Upper lobe of right lung (tissue), 1 donor: ENCODE results near the gene KCNMA1. TPM values are rescaled to one million over a fixed set of nuclear protein-coding genes. Genes with fewer than 3 reads are reported as not detected.

Experiments
- ATAC-seq: fragments of 200-7000 bp; cut with Tn5 transposase; one replicate; pipeline ENCODE4 v1.9.1; 2020; ENCODE audit warnings: mild to moderate bottlenecking, moderate library complexity
- DNase-seq: peaks from one replicate; pipeline ENCODE4 v3.0.0-alpha.2; 2020
- H3K27ac ChIP-seq: fragments of 200-600 bp; one replicate; pipeline ENCODE4 v1.8.0; 2022
- H3K27me3 ChIP-seq: fragments of 200-600 bp; one replicate; pipeline ENCODE4 v1.8.0; 2022; ENCODE audit warnings: mild to moderate bottlenecking
- H3K36me3 ChIP-seq: fragments of 200-600 bp; one replicate; pipeline ENCODE4 v1.8.0; 2022
- H3K4me1 ChIP-seq: fragments of 200-600 bp; one replicate; pipeline ENCODE4 v1.8.0; 2022
- H3K4me3 ChIP-seq: fragments of 200-600 bp; one replicate; pipeline ENCODE4 v1.8.0; 2022; ENCODE audit warnings: mild to moderate bottlenecking
- H3K9me3 ChIP-seq: fragments of 200-600 bp; one replicate; pipeline ENCODE4 v1.8.0; 2022
- intact Hi-C: fragments of 100-400 bp; cut with DNase I; formaldehyde crosslinking; loops from one replicate; pipeline ENCODE4 v1.11.0; 2022
- total RNA-seq: library from RNA; stranded (reverse); fragmentation: NEBNext Ultra II Directional; extraction: Animal tissue kit (Norgen Biotek cat#: 25700); gene quantifications from one replicate; pipeline ENCODE4 v1.2.1, GENCODE V29; 2021
- TF ChIP-seq, protein P1 (sequence below): fragments of 200-600 bp; IDR thresholded peaks from one replicate; pipeline ENCODE4 v1.8.0; 2022; ENCODE audit warnings: antibody characterized with exemption
- donor health status: DM: no; HTN: yes; CAD: no; lungs with severe emphysema.

The KCNMA1 gene
- total RNA-seq, 1 donor from 2014 or later = 26.3 TPM

- TF ChIP-seq, protein P1, sequence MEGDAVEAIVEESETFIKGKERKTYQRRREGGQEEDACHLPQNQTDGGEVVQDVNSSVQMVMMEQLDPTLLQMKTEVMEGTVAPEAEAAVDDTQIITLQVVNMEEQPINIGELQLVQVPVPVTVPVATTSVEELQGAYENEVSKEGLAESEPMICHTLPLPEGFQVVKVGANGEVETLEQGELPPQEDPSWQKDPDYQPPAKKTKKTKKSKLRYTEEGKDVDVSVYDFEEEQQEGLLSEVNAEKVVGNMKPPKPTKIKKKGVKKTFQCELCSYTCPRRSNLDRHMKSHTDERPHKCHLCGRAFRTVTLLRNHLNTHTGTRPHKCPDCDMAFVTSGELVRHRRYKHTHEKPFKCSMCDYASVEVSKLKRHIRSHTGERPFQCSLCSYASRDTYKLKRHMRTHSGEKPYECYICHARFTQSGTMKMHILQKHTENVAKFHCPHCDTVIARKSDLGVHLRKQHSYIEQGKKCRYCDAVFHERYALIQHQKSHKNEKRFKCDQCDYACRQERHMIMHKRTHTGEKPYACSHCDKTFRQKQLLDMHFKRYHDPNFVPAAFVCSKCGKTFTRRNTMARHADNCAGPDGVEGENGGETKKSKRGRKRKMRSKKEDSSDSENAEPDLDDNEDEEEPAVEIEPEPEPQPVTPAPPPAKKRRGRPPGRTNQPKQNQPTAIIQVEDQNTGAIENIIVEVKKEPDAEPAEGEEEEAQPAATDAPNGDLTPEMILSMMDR = no peak
- H3K27ac ChIP-seq = no peak overlapping the region
- intact Hi-C loops = no loop called here
- no peak for DNase-seq
- H3K36me3 ChIP-seq = no peaks in the 10 kb centered on the region
- no peaks in the 10 kb centered on the region for H3K4me1 ChIP-seq
- H3K27me3 ChIP-seq = no peaks in the 10 kb centered on the region
- no peak overlapping the region for H3K4me3 ChIP-seq
- no peak for ATAC-seq
- no peaks in the 10 kb centered on the region for H3K9me3 ChIP-seq
These were observed 163.2 kb downstream of the KCNMA1 start for GRCh38 chr10:77474386-77474785.

GRCh38 chr10:77472146-77472545 lies 165.5 kb downstream of the KCNMA1 start:
- DNase-seq (no peak), ATAC-seq (no peak)
- Histone ChIP-seq H3K9me3 (no peaks in the 10 kb centered on the region), H3K27ac (no peak overlapping the region), H3K4me1 (no peaks in the 10 kb centered on the region), H3K36me3 (no peaks in the 10 kb centered on the region), H3K27me3 (no peaks in the 10 kb centered on the region), H3K4me3 (no peak overlapping the region)
- TF ChIP-seq, protein P1 = no peak
- intact Hi-C loops = no loop called here

DNA sequence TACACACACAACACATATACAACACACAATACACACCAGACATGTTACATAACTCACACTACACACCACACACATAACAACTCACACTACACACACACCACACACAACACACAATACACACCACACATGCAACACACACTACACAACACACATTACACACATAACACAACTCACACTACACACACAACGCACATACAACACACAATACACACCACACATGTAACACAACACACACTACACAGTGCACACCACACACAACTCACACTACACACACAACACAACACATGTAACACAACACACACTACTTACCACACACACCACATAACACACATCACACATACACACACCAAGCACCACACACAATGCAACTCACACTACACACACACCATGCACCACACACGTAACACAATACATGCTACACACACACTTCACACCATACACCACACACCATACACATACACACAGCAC lies 166.5 kb downstream of the KCNMA1 start:
- TF ChIP-seq, protein P1 = no peak
- ATAC-seq = no peak
- no peak overlapping the region for H3K27ac ChIP-seq

GRCh38 chr10:77467422-77467963 lies 170.1 kb downstream of the KCNMA1 start:
- H3K9me3 ChIP-seq = no peaks in the 10 kb centered on the region
- DNase-seq (no peak), ATAC-seq (no peak)
- TF ChIP-seq, protein P1 = no peak
- H3K27ac ChIP-seq = no peak overlapping the region
- no peaks in the 10 kb centered on the region for H3K36me3 ChIP-seq
- no peak overlapping the region for H3K4me3 ChIP-seq
- intact Hi-C loops = no loop called here
- H3K4me1 ChIP-seq = peaks cover 3% of the 10 kb centered on the region
- H3K27me3 ChIP-seq = no peaks in the 10 kb centered on the region

More for the DNA sequence above, 166.5 kb downstream of the KCNMA1 start:
- Histone ChIP-seq H3K4me1 (no peaks in the 10 kb centered on the region), H3K9me3 (no peaks in the 10 kb centered on the region), H3K36me3 (no peaks in the 10 kb centered on the region), H3K4me3 (no peak overlapping the region), H3K27me3 (no peaks in the 10 kb centered on the region)
- no peak for DNase-seq
- intact Hi-C loops = no loop called here

- intact Hi-C loops = no loop called here
- no peaks in the 10 kb centered on the region for H3K27me3 ChIP-seq
- H3K9me3 ChIP-seq = no peaks in the 10 kb centered on the region
- H3K36me3 ChIP-seq = no peaks in the 10 kb centered on the region
- H3K4me3 ChIP-seq = no peak overlapping the region
- ATAC-seq (no peak), DNase-seq (no peak)
- TF ChIP-seq, protein P1 = no peak
- peaks cover 3% of the 10 kb centered on the region for H3K4me1 ChIP-seq
- no peak overlapping the region for H3K27ac ChIP-seq
These were observed 173.5 kb downstream of the KCNMA1 start for GRCh38 chr10:77463967-77464745.
